Fibroblast of lung (primary cell): ENCODE measurements around the gene SLC39A7. TPM values are rescaled to one million over a fixed set of nuclear protein-coding genes. Genes with fewer than 3 reads are reported as not detected.

ENCODE experiments used
- DNase-seq, 2 donors: peaks; one replicate each; pipeline versions ENCODE4 v3.0.0 to v3.0.0-alpha.2; 2010; ENCODE audit warnings: low read depth in 2 of 2
- H2AFZ ChIP-seq: 2 replicates; pipeline ENCODE4 v1.5.1; 2012; ENCODE audit warnings: low read length, control low read depth, inconsistent platforms
- H3K27ac ChIP-seq: 2 replicates; pipeline ENCODE4 v1.5.1; 2011; ENCODE audit warnings: low read length, control low read depth; ENCODE audit not compliant: insufficient read depth
- H3K27me3 ChIP-seq: 2 replicates; pipeline ENCODE4 v1.5.1; 2011; ENCODE audit warnings: mild to moderate bottlenecking, low read length; ENCODE audit not compliant: control insufficient read depth, insufficient read depth
- H3K36me3 ChIP-seq: 2 replicates; pipeline ENCODE4 v1.5.1; 2011; ENCODE audit warnings: low read length; ENCODE audit not compliant: control insufficient read depth, insufficient read depth
- H3K4me1 ChIP-seq: 2 replicates; pipeline ENCODE4 v1.5.1; 2011; ENCODE audit warnings: low read length; ENCODE audit not compliant: control insufficient read depth, insufficient read depth; ENCODE audit errors: extremely low read depth
- H3K4me2 ChIP-seq: 2 replicates; pipeline ENCODE4 v1.5.1; 2011; ENCODE audit warnings: low read length, control low read depth; ENCODE audit not compliant: insufficient read depth; ENCODE audit errors: extremely low read depth
- H3K4me3 ChIP-seq, 4 experiments: fragments of 200-600 bp in 1 of 4; sonication (generic) in 1 of 4; replicated peaks in 1 of 4; 2 replicates each; pipeline ENCODE4 v1.5.1; 2011 to 2016; ENCODE audit warnings: low read length in 4 of 4, low read depth in 3 of 4, mild to moderate bottlenecking in 3 of 4, control low read depth in 2 of 4, inconsistent platforms in 1 of 4, mixed read lengths in 1 of 4; ENCODE audit not compliant: insufficient read depth in 1 of 4; ENCODE audit errors: control extremely low read depth in 1 of 4
- H3K79me2 ChIP-seq: 2 replicates; pipeline ENCODE4 v1.5.1; 2012; ENCODE audit warnings: mild to moderate bottlenecking, low read length, inconsistent platforms; ENCODE audit not compliant: control insufficient read depth, insufficient read depth
- H3K9ac ChIP-seq: 2 replicates; pipeline ENCODE4 v1.5.1; 2011; ENCODE audit warnings: mild to moderate bottlenecking, low read length, control low read depth; ENCODE audit not compliant: insufficient read depth
- H3K9me3 ChIP-seq: 2 replicates; pipeline ENCODE4 v1.5.1; 2012; ENCODE audit warnings: low read depth, low read length; ENCODE audit not compliant: control insufficient read depth, insufficient read depth
- H4K20me1 ChIP-seq: 2 replicates; pipeline ENCODE4 v1.5.1; 2011; ENCODE audit warnings: low read length; ENCODE audit not compliant: control insufficient read depth, insufficient read depth; ENCODE audit errors: extremely low read depth
- CTCF ChIP-seq, 2 donors: IDR thresholded peaks in 1 of 2; conservative IDR thresholded peaks in 1 of 2; 1 replicate in 1 of 2; 2 replicates in 1 of 2; pipeline ENCODE4 v1.5.1; 2011 to 2012; ENCODE audit warnings: low read length in 2 of 2, control low read depth in 1 of 2, inconsistent platforms in 1 of 2, low read depth in 1 of 2, mild to moderate bottlenecking in 1 of 2
- EZH2 ChIP-seq: IDR thresholded peaks from 2 replicates; pipeline ENCODE4 v1.5.1; 2012; ENCODE audit warnings: low read length, control low read depth, mild to moderate bottlenecking; ENCODE audit errors: missing control alignments
- polyA plus RNA-seq, 2 donors: library from polyadenylated mRNA; depleted of rRNA in 1 of 2; stranded (reverse) in 1 of 2; unstranded in 1 of 2; fragments of >200 nt; gene quantifications; 2 replicates each; pipeline ENCODE4 v1.2.1, GENCODE V29; 2011 to 2012; ENCODE audit warnings: missing spikeins in 1 of 2
- total RNA-seq: library from RNA; depleted of rRNA; stranded (reverse); fragments of >200 nt; gene quantifications from 2 replicates; pipeline ENCODE4 v1.2.1, GENCODE V29; 2014

Gene SLC39A7
- total and polyA plus RNA-seq, 2 donors (not counting 1 experiment from before 2014, with no cell fraction given): 112 to 160 TPM

GRCh38 chr6:33192105-33192646 lies 8.5 kb upstream of the SLC39A7 start, which contains the start of gene COL11A2:
TSS of gene COL11A2 (minus strand) at chr6:33192467. CDS start at chr6:33192240, 227 bp downstream.
- peaks cover 13% of the 10 kb centered on the region for H3K36me3 ChIP-seq
- H2AFZ ChIP-seq: no peak within 1 kb of the TSS
- H3K27ac ChIP-seq: no peak within 1 kb of the TSS
- no peaks in the 10 kb centered on the region for H3K4me1 ChIP-seq
- no peaks in the 10 kb centered on the region for H3K79me2 ChIP-seq
- TF ChIP-seq EZH2: peak; percentile 96
- TF ChIP-seq CTCF (conservative IDR thresholded peaks at IDR 0.05 in 1 of 2, IDR thresholded peaks at IDR 0.05 in 1 of 2; ENCODE audit: low read depth in 1 of 2, low read length in 2 of 2): no peak
- H3K9me3 ChIP-seq: no peaks in the 10 kb centered on the region
- peaks cover 23% of the 10 kb centered on the region for H3K27me3 ChIP-seq
- DNase-seq: no peak
- peak within 1 kb of the TSS; percentile 8 for H3K4me2 ChIP-seq
- no peaks in the 10 kb centered on the region for H4K20me1 ChIP-seq
- peak within 1 kb of the TSS in 2 of 4 experiments; percentile 35 to 37 for H3K4me3 ChIP-seq
- no peak within 1 kb of the TSS for H3K9ac ChIP-seq

GRCh38 chr6:33192671-33193602 lies 7.7 kb upstream of the SLC39A7 start:
- H3K9me3 ChIP-seq: no peaks in the 10 kb centered on the region
- DNase-seq: peak in 1 of 2 donors; percentile 23
- H3K4me3 ChIP-seq: peak overlapping the region in 2 of 4 experiments; percentile 35 to 37
- peak overlapping the region; percentile 8 for H3K4me2 ChIP-seq
- H4K20me1 ChIP-seq: no peaks in the 10 kb centered on the region
- H3K27ac ChIP-seq: no peak overlapping the region
- no peaks in the 10 kb centered on the region for H3K4me1 ChIP-seq
- H3K36me3 ChIP-seq: peaks cover 13% of the 10 kb centered on the region
- TF ChIP-seq EZH2: peak; percentile 91
- no peak for TF ChIP-seq CTCF (conservative IDR thresholded peaks at IDR 0.05 in 1 of 2, IDR thresholded peaks at IDR 0.05 in 1 of 2; ENCODE audit: low read depth in 1 of 2, low read length in 2 of 2)
- peaks cover 23% of the 10 kb centered on the region for H3K27me3 ChIP-seq
- no peak overlapping the region for H2AFZ ChIP-seq
- H3K9ac ChIP-seq: no peak overlapping the region
- H3K79me2 ChIP-seq: no peaks in the 10 kb centered on the region

GRCh38 chr6:33193619-33194018 lies 7.0 kb upstream of the SLC39A7 start:
- TF ChIP-seq CTCF (conservative IDR thresholded peaks at IDR 0.05 in 1 of 2, IDR thresholded peaks at IDR 0.05 in 1 of 2; ENCODE audit: low read depth in 1 of 2, low read length in 2 of 2) (no peak), EZH2 (no peak)
- Histone ChIP-seq H3K9ac (no peak overlapping the region), H3K9me3 (no peaks in the 10 kb centered on the region), H4K20me1 (no peaks in the 10 kb centered on the region), H3K27me3 (peaks cover 23% of the 10 kb centered on the region), H3K36me3 (peaks cover 13% of the 10 kb centered on the region), H3K4me1 (no peaks in the 10 kb centered on the region), H3K79me2 (peaks cover 5% of the 10 kb centered on the region), H3K4me3 (no peak overlapping the region), H3K27ac (no peak overlapping the region), H3K4me2 (no peak overlapping the region), H2AFZ (no peak overlapping the region)
- no peak for DNase-seq
